ENCODE data around the gene CLCN7. TPM values are rescaled to one million over a fixed set of nuclear protein-coding genes. Genes with fewer than 3 reads are reported as not detected.

Gene CLCN7
- total RNA-seq, 4 donors from 2014 or later = 24.8 to 45.8 (median 38.4) TPM

GRCh38 chr16:1451702-1452392 is 23.0 kb downstream of the CLCN7 start:
- Histone ChIP-seq H3K4me3 (no peak overlapping the region), H3K27ac (no peak overlapping the region), H3K36me3 (peaks cover 0 to 95% of the 10 kb centered on the region in 2 donors), H3K9me3 (no peaks in the 10 kb centered on the region), H3K27me3 (no peaks in the 10 kb centered on the region), H3K4me1 (no peaks in the 10 kb centered on the region)
- DNase-seq (no peak), ATAC-seq (no peak)
- intact Hi-C loops (cut with DNase I; ENCODE audit: low total_unique reads) = no loop called here
- TF ChIP-seq POLR2A (IDR thresholded peaks at IDR 0.05) (no peak), CTCF (IDR thresholded peaks at IDR 0.05 in 4 of 5, conservative IDR thresholded peaks at IDR 0.05 in 1 of 5) (no peak)
- in situ Hi-C loops (cut with MboI; ENCODE audit: low sequenced_read_pairs in 4 of 4) = no loop called here

GRCh38 chr16:1450841-1451240 is 24.0 kb downstream of the CLCN7 start:
- H3K27ac ChIP-seq = no peak overlapping the region
- H3K4me3 ChIP-seq = no peak overlapping the region
- ATAC-seq (no peak), DNase-seq (no peak)
- TF ChIP-seq CTCF (IDR thresholded peaks at IDR 0.05 in 4 of 5, conservative IDR thresholded peaks at IDR 0.05 in 1 of 5) = no peak
- no peak for TF ChIP-seq POLR2A (IDR thresholded peaks at IDR 0.05)
- H3K27me3 ChIP-seq = no peaks in the 10 kb centered on the region
- intact Hi-C loops (cut with DNase I; ENCODE audit: low total_unique reads) = no loop called here
- no peaks in the 10 kb centered on the region for H3K9me3 ChIP-seq
- H3K36me3 ChIP-seq = peaks cover 0 to 97% of the 10 kb centered on the region in 2 donors
- in situ Hi-C loops (cut with MboI; ENCODE audit: low sequenced_read_pairs in 4 of 4) = no loop called here
- no peaks in the 10 kb centered on the region for H3K4me1 ChIP-seq

- Histone ChIP-seq H3K9me3 (no peaks in the 10 kb centered on the region), H3K36me3 (peaks cover 0 to 97% of the 10 kb centered on the region in 2 donors), H3K27me3 (no peaks in the 10 kb centered on the region), H3K4me1 (no peaks in the 10 kb centered on the region), H3K4me3 (no peak overlapping the region), H3K27ac (no peak overlapping the region)
- ATAC-seq = no peak
- in situ Hi-C loops (cut with MboI; ENCODE audit: low sequenced_read_pairs in 4 of 4) (no loop called here), intact Hi-C loops (cut with DNase I; ENCODE audit: low total_unique reads) (no loop called here)
- no peak for DNase-seq
- TF ChIP-seq CTCF (IDR thresholded peaks at IDR 0.05 in 4 of 5, conservative IDR thresholded peaks at IDR 0.05 in 1 of 5) = no peak
- TF ChIP-seq POLR2A (IDR thresholded peaks at IDR 0.05) = no peak
These were observed 24.6 kb downstream of the CLCN7 start for GRCh38 chr16:1450218-1450617.

- in situ Hi-C loops (cut with MboI; ENCODE audit: low sequenced_read_pairs in 4 of 4) = no loop called here
- no peaks in the 10 kb centered on the region for H3K27me3 ChIP-seq
- intact Hi-C loops (cut with DNase I; ENCODE audit: low total_unique reads) = no loop called here
- no peak overlapping the region for H3K4me3 ChIP-seq
- H3K27ac ChIP-seq = no peak overlapping the region
- TF ChIP-seq POLR2A (IDR thresholded peaks at IDR 0.05) = no peak
- TF ChIP-seq CTCF (IDR thresholded peaks at IDR 0.05 in 4 of 5, conservative IDR thresholded peaks at IDR 0.05 in 1 of 5) = no peak
- no peak for DNase-seq
- no peaks in the 10 kb centered on the region for H3K4me1 ChIP-seq
- ATAC-seq = no peak
- peaks cover 0 to 87% of the 10 kb centered on the region in 2 donors for H3K36me3 ChIP-seq
- H3K9me3 ChIP-seq = no peaks in the 10 kb centered on the region
These were observed 25.5 kb downstream of the CLCN7 start for GRCh38 chr16:1449201-1449788.
